ENCODE data around the gene TCEANC2.

TCEANC2 gene

GRCh38 chr1:54121482-54122134, 68.2 kb downstream of the TCEANC2 start:
- no peak for TF ChIP-seq EZH2 (IDR thresholded peaks at IDR 0.05)
- no peak for TF ChIP-seq POLR2AphosphoS5 (IDR thresholded peaks at IDR 0.05; ENCODE audit: borderline replicate concordance, low read depth, low read length)
- TF ChIP-seq FOXP2 (optimal IDR thresholded peaks at IDR 0.05; ENCODE audit: control extremely low read depth, extremely low read length, insufficient read depth): no peak
- DNase-seq (ENCODE audit: low read depth, low spot score): no peak
- no peaks in the 10 kb centered on the region for H3K36me3 ChIP-seq (ENCODE audit: insufficient read depth, low read length)
- H3K9me3 ChIP-seq (ENCODE audit: low read depth, low read length): no peaks in the 10 kb centered on the region
- no peak overlapping the region for H3K9ac ChIP-seq (ENCODE audit: insufficient read length)
- H3K27ac ChIP-seq: no peak overlapping the region
- 0 out of 2 replicates have a peak overlapping the region, but pooled peaks have one; percentile 15 for H3K4me3 ChIP-seq

GRCh38 chr1:54122135-54122751, 68.8 kb downstream of the TCEANC2 start:
- H3K27ac ChIP-seq: no peak overlapping the region
- DNase-seq (ENCODE audit: low read depth, low spot score): no peak
- no peaks in the 10 kb centered on the region for H3K36me3 ChIP-seq (ENCODE audit: insufficient read depth, low read length)
- no peak overlapping the region for H3K9ac ChIP-seq (ENCODE audit: insufficient read length)
- no peak overlapping the region for H3K4me3 ChIP-seq
- TF ChIP-seq POLR2AphosphoS5 (IDR thresholded peaks at IDR 0.05; ENCODE audit: borderline replicate concordance, low read depth, low read length) (no peak), EZH2 (IDR thresholded peaks at IDR 0.05) (no peak), FOXP2 (optimal IDR thresholded peaks at IDR 0.05; ENCODE audit: control extremely low read depth, extremely low read length, insufficient read depth) (no peak)
- no peaks in the 10 kb centered on the region for H3K9me3 ChIP-seq (ENCODE audit: low read depth, low read length)

- no peak overlapping the region for H3K9ac ChIP-seq (ENCODE audit: insufficient read length)
- no peak for DNase-seq (ENCODE audit: low read depth, low spot score)
- no peaks in the 10 kb centered on the region for H3K9me3 ChIP-seq (ENCODE audit: low read depth, low read length)
- no peak overlapping the region for H3K27ac ChIP-seq
- TF ChIP-seq POLR2AphosphoS5 (IDR thresholded peaks at IDR 0.05; ENCODE audit: borderline replicate concordance, low read depth, low read length) (no peak), FOXP2 (optimal IDR thresholded peaks at IDR 0.05; ENCODE audit: control extremely low read depth, extremely low read length, insufficient read depth) (no peak), EZH2 (IDR thresholded peaks at IDR 0.05) (no peak)
- no peaks in the 10 kb centered on the region for H3K36me3 ChIP-seq (ENCODE audit: insufficient read depth, low read length)
- H3K4me3 ChIP-seq: no peak overlapping the region
Measured at GRCh38 chr1:54122992-54123391, 69.6 kb downstream of the TCEANC2 start.

DNA sequence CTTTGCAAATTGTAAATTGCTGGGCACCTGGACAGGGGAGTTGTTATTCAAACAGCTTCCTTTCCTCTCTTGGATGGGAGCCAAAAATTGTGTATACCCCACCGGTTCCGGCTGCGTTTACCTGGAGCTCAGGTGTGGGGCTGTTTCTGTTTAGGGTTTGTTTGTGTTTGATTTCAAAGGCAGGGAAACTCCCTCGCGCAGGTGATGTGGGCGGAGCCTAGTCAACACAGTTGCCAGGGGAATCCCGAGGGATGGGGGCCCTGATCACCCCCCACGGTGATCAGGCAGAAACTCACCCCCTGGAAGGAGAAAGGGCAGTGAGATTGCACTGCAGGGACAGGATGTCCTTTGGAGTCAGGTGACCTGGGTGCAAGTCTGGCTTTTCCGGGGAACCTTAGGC, 71.1 kb downstream of the TCEANC2 start:
- Histone ChIP-seq H3K9me3 (ENCODE audit: low read depth, low read length) (no peaks in the 10 kb centered on the region), H3K9ac (ENCODE audit: insufficient read length) (no peak overlapping the region), H3K36me3 (ENCODE audit: insufficient read depth, low read length) (no peaks in the 10 kb centered on the region), H3K4me3 (no peak overlapping the region), H3K27ac (no peak overlapping the region)
- TF ChIP-seq EZH2 (IDR thresholded peaks at IDR 0.05): no peak
- no peak for TF ChIP-seq POLR2AphosphoS5 (IDR thresholded peaks at IDR 0.05; ENCODE audit: borderline replicate concordance, low read depth, low read length)
- TF ChIP-seq FOXP2 (optimal IDR thresholded peaks at IDR 0.05; ENCODE audit: control extremely low read depth, extremely low read length, insufficient read depth): no peak
- no peak for DNase-seq (ENCODE audit: low read depth, low spot score)

GRCh38 chr1:54124906-54125305, 71.5 kb downstream of the TCEANC2 start:
- TF ChIP-seq POLR2AphosphoS5 (IDR thresholded peaks at IDR 0.05; ENCODE audit: borderline replicate concordance, low read depth, low read length) (no peak), EZH2 (IDR thresholded peaks at IDR 0.05) (no peak), FOXP2 (optimal IDR thresholded peaks at IDR 0.05; ENCODE audit: control extremely low read depth, extremely low read length, insufficient read depth) (no peak)
- Histone ChIP-seq H3K4me3 (no peak overlapping the region), H3K9me3 (ENCODE audit: low read depth, low read length) (no peaks in the 10 kb centered on the region), H3K36me3 (ENCODE audit: insufficient read depth, low read length) (no peaks in the 10 kb centered on the region), H3K9ac (ENCODE audit: insufficient read length) (no peak overlapping the region), H3K27ac (no peak overlapping the region)
- no peak for DNase-seq (ENCODE audit: low read depth, low spot score)

DNA sequence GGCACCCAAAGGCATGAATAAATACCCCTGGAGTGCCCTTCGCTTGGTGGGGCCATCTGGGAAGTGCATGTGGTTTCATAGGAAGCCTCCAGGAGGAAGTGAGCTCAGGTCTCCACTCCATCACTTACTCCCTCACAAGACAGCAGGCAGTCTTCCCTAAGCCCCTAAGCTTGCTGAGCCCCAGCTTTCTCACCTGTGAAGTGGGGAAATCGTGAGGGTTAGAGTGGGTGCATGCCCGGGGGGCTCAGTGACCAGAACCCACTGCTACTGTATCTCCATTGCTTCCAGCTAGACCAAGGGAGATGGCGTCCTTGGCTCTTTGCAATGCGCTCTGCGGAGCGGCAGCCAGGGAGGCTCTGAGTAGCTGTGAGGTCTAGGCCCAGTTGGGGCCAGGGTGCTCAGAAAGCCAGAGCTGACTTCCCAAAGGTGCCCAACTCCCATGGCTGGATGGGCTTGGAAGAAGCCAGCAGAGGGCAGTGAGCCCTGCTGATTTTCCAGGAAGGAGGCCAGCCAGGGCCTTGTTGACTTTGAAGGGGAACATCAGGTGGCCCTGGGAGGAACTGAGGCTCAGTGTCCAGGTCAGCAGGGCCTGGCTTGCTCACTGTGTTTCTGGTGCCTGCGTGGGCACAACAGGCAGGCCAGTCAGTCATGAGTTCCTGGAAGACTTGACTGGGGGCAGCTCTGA, 72.1 kb downstream of the TCEANC2 start:
- no peak for DNase-seq (ENCODE audit: low read depth, low spot score)
- Histone ChIP-seq H3K36me3 (ENCODE audit: insufficient read depth, low read length) (no peaks in the 10 kb centered on the region), H3K9ac (ENCODE audit: insufficient read length) (no peak overlapping the region), H3K4me3 (no peak overlapping the region), H3K27ac (no peak overlapping the region), H3K9me3 (ENCODE audit: low read depth, low read length) (no peaks in the 10 kb centered on the region)
- TF ChIP-seq EZH2 (IDR thresholded peaks at IDR 0.05) (no peak), FOXP2 (optimal IDR thresholded peaks at IDR 0.05; ENCODE audit: control extremely low read depth, extremely low read length, insufficient read depth) (no peak), POLR2AphosphoS5 (IDR thresholded peaks at IDR 0.05; ENCODE audit: borderline replicate concordance, low read depth, low read length) (no peak)

- no peak for DNase-seq (ENCODE audit: low read depth, low spot score)
- Histone ChIP-seq H3K9ac (ENCODE audit: insufficient read length) (no peak overlapping the region), H3K27ac (no peak overlapping the region), H3K4me3 (no peak overlapping the region), H3K36me3 (ENCODE audit: insufficient read depth, low read length) (no peaks in the 10 kb centered on the region), H3K9me3 (ENCODE audit: low read depth, low read length) (no peaks in the 10 kb centered on the region)
- TF ChIP-seq FOXP2 (optimal IDR thresholded peaks at IDR 0.05; ENCODE audit: control extremely low read depth, extremely low read length, insufficient read depth) (no peak), POLR2AphosphoS5 (IDR thresholded peaks at IDR 0.05; ENCODE audit: borderline replicate concordance, low read depth, low read length) (no peak), EZH2 (IDR thresholded peaks at IDR 0.05) (no peak)
Measured at GRCh38 chr1:54126271-54126815, 72.9 kb downstream of the TCEANC2 start.

DNA sequence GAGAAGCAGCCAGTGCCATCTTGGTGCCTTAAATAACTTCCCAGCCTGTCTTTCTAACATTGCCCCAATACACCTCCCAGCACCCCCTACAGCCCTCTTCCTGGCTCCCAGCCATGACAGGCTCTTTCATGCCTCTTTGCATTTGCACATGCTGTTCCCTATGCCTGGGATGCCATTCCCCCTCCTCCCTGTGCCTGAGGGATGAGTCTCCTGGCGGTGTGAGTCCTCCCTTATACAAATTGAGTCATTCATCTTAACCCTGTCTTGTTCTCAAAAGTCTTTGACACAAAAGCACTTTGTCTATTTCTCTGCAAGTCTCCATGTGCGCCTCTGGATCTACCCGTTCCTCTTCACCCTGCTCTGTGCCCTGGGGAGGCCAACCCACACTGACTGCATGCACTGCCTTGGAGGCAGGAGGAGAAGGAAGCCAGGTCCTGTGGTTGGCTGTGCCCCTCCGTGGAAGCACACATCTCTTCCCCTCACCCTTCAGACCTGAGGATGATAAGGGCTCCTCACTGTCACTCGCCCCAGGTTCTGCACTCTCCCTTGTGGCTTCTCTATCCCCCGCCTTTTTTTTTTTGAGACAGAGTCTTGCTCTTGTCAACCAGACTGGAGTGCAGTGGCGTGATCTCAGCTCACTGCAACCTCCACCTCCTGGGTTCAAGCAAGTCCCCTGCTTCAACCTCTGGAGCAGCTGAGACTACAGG, 74.3 kb downstream of the TCEANC2 start:
- no peaks in the 10 kb centered on the region for H3K9me3 ChIP-seq (ENCODE audit: low read depth, low read length)
- H3K27ac ChIP-seq: no peak overlapping the region
- no peak for TF ChIP-seq POLR2AphosphoS5 (IDR thresholded peaks at IDR 0.05; ENCODE audit: borderline replicate concordance, low read depth, low read length)
- TF ChIP-seq EZH2 (IDR thresholded peaks at IDR 0.05): no peak
- TF ChIP-seq FOXP2 (optimal IDR thresholded peaks at IDR 0.05; ENCODE audit: control extremely low read depth, extremely low read length, insufficient read depth): no peak
- no peaks in the 10 kb centered on the region for H3K36me3 ChIP-seq (ENCODE audit: insufficient read depth, low read length)
- H3K9ac ChIP-seq (ENCODE audit: insufficient read length): no peak overlapping the region
- no peak for DNase-seq (ENCODE audit: low read depth, low spot score)
- no peak overlapping the region for H3K4me3 ChIP-seq
